Skeletal muscle tissue (tissue), 4 donors: Measurements from ENCODE around the gene KCP. TPM values are rescaled to one million over a fixed set of nuclear protein-coding genes. Genes with fewer than 3 reads are reported as not detected.

Source experiments
- H3K27ac ChIP-seq: one replicate; pipeline ENCODE4 v1.7.0; 2013; ENCODE audit warnings: mild to moderate bottlenecking, low read depth, low read length, inconsistent platforms
- H3K27me3 ChIP-seq, 3 donors: one replicate each; pipeline ENCODE4 v1.7.0; 2013; ENCODE audit warnings: low read length in 3 of 3; ENCODE audit not compliant: control insufficient read depth in 3 of 3, insufficient read depth in 3 of 3
- H3K36me3 ChIP-seq, 3 donors: one replicate each; pipeline ENCODE4 v1.7.0; 2013; ENCODE audit warnings: low read length in 3 of 3; ENCODE audit not compliant: control insufficient read depth in 3 of 3, insufficient read depth in 3 of 3
- H3K4me1 ChIP-seq, 3 donors: one replicate each; pipeline ENCODE4 v1.7.0; 2013; ENCODE audit warnings: low read length in 3 of 3, mild to moderate bottlenecking in 3 of 3; ENCODE audit not compliant: control insufficient read depth in 3 of 3, insufficient read depth in 3 of 3
- H3K4me3 ChIP-seq, 3 donors: one replicate each; pipeline ENCODE4 v1.7.0; 2013; ENCODE audit warnings: low read length in 3 of 3
- H3K9ac ChIP-seq, 3 donors: one replicate each; pipeline ENCODE4 v1.7.0; 2013; ENCODE audit warnings: low read length in 3 of 3, mild to moderate bottlenecking in 3 of 3, moderate library complexity in 2 of 3, low read depth in 1 of 3
- H3K9me3 ChIP-seq, 3 donors: one replicate each; pipeline ENCODE4 v1.7.0; 2013; ENCODE audit warnings: low read length in 3 of 3; ENCODE audit not compliant: control insufficient read depth in 3 of 3
- total RNA-seq: library from RNA; depleted of rRNA; stranded (reverse); fragments of >200 nt; gene quantifications from one replicate; pipeline ENCODE4 v1.2.3, GENCODE V29; 2014
- donor health status: Osteomylitis.

The KCP gene
- total RNA-seq, 1 donor from 2014 or later, result under 0.01 TPM

- Histone ChIP-seq H3K9ac (no peak overlapping the region), H3K27me3 (peaks cover 17 to 39% (median 21%) of the 10 kb centered on the region in 3 donors), H3K4me3 (no peak overlapping the region), H3K36me3 (no peaks in the 10 kb centered on the region), H3K9me3 (no peaks in the 10 kb centered on the region), H3K27ac (no peak overlapping the region), H3K4me1 (peaks cover 0 to 13% (median 3%) of the 10 kb centered on the region in 3 donors)
Measured at GRCh38 chr7:128932862-128933179, 22.3 kb upstream of the KCP start.

- Histone ChIP-seq H3K27me3 (peaks cover 17 to 34% (median 17%) of the 10 kb centered on the region in 3 donors), H3K4me3 (no peak overlapping the region), H3K4me1 (peaks cover 0 to 9% (median 3%) of the 10 kb centered on the region in 3 donors), H3K9ac (no peak overlapping the region), H3K36me3 (no peaks in the 10 kb centered on the region), H3K27ac (no peak overlapping the region), H3K9me3 (no peaks in the 10 kb centered on the region)
Measured at GRCh38 chr7:128931965-128932861, 21.7 kb upstream of the KCP start.

- Histone ChIP-seq H3K27ac (no peak overlapping the region), H3K9ac (no peak overlapping the region), H3K27me3 (peaks cover 15 to 31% (median 17%) of the 10 kb centered on the region in 3 donors), H3K4me1 (peaks cover 0 to 6% (median 3%) of the 10 kb centered on the region in 3 donors), H3K9me3 (no peaks in the 10 kb centered on the region), H3K36me3 (no peaks in the 10 kb centered on the region), H3K4me3 (no peak overlapping the region)
Measured at GRCh38 chr7:128931190-128931798, 20.8 kb upstream of the KCP start.

GRCh38 chr7:128928882-128929788 is 18.6 kb upstream of the KCP start:
- Histone ChIP-seq H3K9ac (no peak overlapping the region), H3K9me3 (no peaks in the 10 kb centered on the region), H3K4me3 (no peak overlapping the region), H3K36me3 (no peaks in the 10 kb centered on the region), H3K27ac (no peak overlapping the region), H3K27me3 (peaks cover 9 to 24% (median 11%) of the 10 kb centered on the region in 3 donors), H3K4me1 (peaks cover 0 to 6% (median 3%) of the 10 kb centered on the region in 3 donors)

GRCh38 chr7:128928159-128928813 is 17.8 kb upstream of the KCP start:
- Histone ChIP-seq H3K9ac (no peak overlapping the region), H3K27ac (no peak overlapping the region), H3K27me3 (peaks cover 7 to 22% (median 9%) of the 10 kb centered on the region in 3 donors), H3K4me1 (peaks cover 0 to 6% (median 3%) of the 10 kb centered on the region in 3 donors), H3K9me3 (no peaks in the 10 kb centered on the region), H3K36me3 (no peaks in the 10 kb centered on the region), H3K4me3 (no peak overlapping the region)

- H3K27me3 ChIP-seq, result peaks cover 0 to 26% (median 18%) of the 10 kb centered on the region in 3 donors
- H3K4me3 ChIP-seq, result no peak overlapping the region
Measured at GRCh38 chr7:128924707-128925588, 14.4 kb upstream of the KCP start.

GRCh38 chr7:128923411-128923800 is 12.9 kb upstream of the KCP start:
- Histone ChIP-seq H3K9me3 (no peaks in the 10 kb centered on the region), H3K4me3 (no peak overlapping the region), H3K9ac (no peak overlapping the region), H3K27ac (no peak overlapping the region), H3K27me3 (peaks cover 0 to 16% (median 16%) of the 10 kb centered on the region in 3 donors), H3K4me1 (no peaks in the 10 kb centered on the region), H3K36me3 (no peaks in the 10 kb centered on the region)

More at GRCh38 chr7:128924707-128925588, 14.4 kb upstream of the KCP start:
- H3K9ac ChIP-seq, result no peak overlapping the region
- H3K36me3 ChIP-seq, result no peaks in the 10 kb centered on the region
- H3K4me1 ChIP-seq, result no peaks in the 10 kb centered on the region
- no peak overlapping the region for H3K27ac ChIP-seq
- H3K9me3 ChIP-seq, result no peaks in the 10 kb centered on the region

- Histone ChIP-seq H3K27ac (no peak overlapping the region), H3K36me3 (no peaks in the 10 kb centered on the region), H3K9me3 (no peaks in the 10 kb centered on the region), H3K4me1 (no peaks in the 10 kb centered on the region), H3K4me3 (no peak overlapping the region), H3K27me3 (peaks cover 0 to 16% (median 12%) of the 10 kb centered on the region in 3 donors), H3K9ac (no peak overlapping the region)
Measured at GRCh38 chr7:128922496-128923410, 12.2 kb upstream of the KCP start.
